ENCODE measurements around the gene FCHSD2. TPM values are rescaled to one million over a fixed set of nuclear protein-coding genes. Genes with fewer than 3 reads are reported as not detected.
A peak's percentile ranks its signal among the peaks of the same experiment; 100 is the strongest.
"Not testable (repeated sequence)": the region's sequence is repeated elsewhere in the genome, so short reads cannot be mapped to it uniquely, and the experiment has no call there.

The FCHSD2 gene
- polyA plus RNA-seq, 4 donors: 2.0 to 25.1 (median 7.9) TPM

DNA sequence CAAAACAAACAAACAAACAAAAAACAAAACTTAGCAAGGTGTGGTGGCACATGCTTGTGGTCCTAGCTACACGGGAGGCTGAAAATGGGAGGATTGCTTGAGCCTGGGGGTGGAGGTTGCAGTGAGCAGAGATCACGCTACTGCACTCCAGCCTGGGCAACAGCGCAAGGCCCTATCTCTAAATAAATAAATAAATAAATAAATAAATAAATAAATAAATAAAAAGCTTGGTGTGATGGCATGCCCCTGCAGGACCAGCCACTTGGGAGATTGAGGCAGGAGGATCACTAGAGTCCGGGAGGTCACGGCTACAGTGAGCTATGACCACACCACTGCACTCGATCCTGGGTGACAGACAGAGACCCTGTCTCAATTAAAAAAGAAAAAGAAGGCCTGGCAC, 339.3 kb downstream of the FCHSD2 start:
- H3K27me3 ChIP-seq (ENCODE audit: control insufficient read depth in 3 of 3, insufficient read depth in 3 of 3, low read length in 3 of 3): no peaks in the 10 kb centered on the region
- H3K9me3 ChIP-seq (ENCODE audit: control insufficient read depth in 2 of 2, insufficient read depth in 1 of 2, low read depth in 1 of 2, low read length in 1 of 2): no peaks in the 10 kb centered on the region
- FAIRE-seq (no peak), DNase-seq (no peak)
- 92 to 95% (median 93%) methylated on average over 6 of the region's 6 CpGs for WGBS, 3 donors
- no peaks in the 10 kb centered on the region for H3K4me1 ChIP-seq (ENCODE audit: control insufficient read depth in 3 of 3, insufficient read depth in 2 of 3, low read depth in 1 of 3, low read length in 2 of 3)
- H3K36me3 ChIP-seq (ENCODE audit: control insufficient read depth in 3 of 3, insufficient read depth in 2 of 3, low read depth in 1 of 3, low read length in 3 of 3): no peaks in the 10 kb centered on the region
- H3K4me3 ChIP-seq (ENCODE audit: low read depth in 1 of 3, low read length in 3 of 3): no peak overlapping the region
- no peak overlapping the region for H3K27ac ChIP-seq (ENCODE audit: low read depth in 1 of 3, low read length in 2 of 3)

DNA sequence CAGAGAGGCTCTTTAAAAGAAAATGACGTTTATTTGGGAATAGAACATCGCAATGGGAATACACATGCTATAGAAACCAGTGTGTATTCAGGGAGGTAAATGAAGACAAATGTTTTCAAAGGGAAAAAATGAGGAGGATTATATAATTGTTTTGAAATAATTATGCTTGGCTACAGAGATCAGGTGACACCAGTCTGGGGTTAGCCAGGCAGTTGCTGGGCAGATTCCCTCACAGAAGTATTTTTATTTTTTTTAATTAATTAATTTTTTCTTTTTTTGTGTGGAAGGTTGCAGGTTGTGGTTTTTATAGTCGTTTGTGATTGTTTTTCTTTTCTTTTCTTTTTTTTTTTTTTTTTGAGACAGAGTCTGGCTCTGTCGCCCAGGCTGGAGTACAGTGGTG, 342.7 kb downstream of the FCHSD2 start:
- H3K9me3 ChIP-seq (ENCODE audit: control insufficient read depth in 2 of 2, insufficient read depth in 1 of 2, low read depth in 1 of 2, low read length in 1 of 2): no peaks in the 10 kb centered on the region
- H3K4me3 ChIP-seq (ENCODE audit: low read depth in 1 of 3, low read length in 3 of 3): no peak overlapping the region
- peaks cover 0 to 2% (median 0%) of the 10 kb centered on the region in 3 donors for H3K4me1 ChIP-seq (ENCODE audit: control insufficient read depth in 3 of 3, insufficient read depth in 2 of 3, low read depth in 1 of 3, low read length in 2 of 3)
- DNase-seq: no peak
- FAIRE-seq: no peak
- no peaks in the 10 kb centered on the region for H3K36me3 ChIP-seq (ENCODE audit: control insufficient read depth in 3 of 3, insufficient read depth in 2 of 3, low read depth in 1 of 3, low read length in 3 of 3)
- 67 to 78% (median 75%) methylated on average over 4 of the region's 4 CpGs for WGBS, 3 donors
- H3K27ac ChIP-seq (ENCODE audit: low read depth in 1 of 3, low read length in 2 of 3): no peak overlapping the region
- H3K27me3 ChIP-seq (ENCODE audit: control insufficient read depth in 3 of 3, insufficient read depth in 3 of 3, low read length in 3 of 3): no peaks in the 10 kb centered on the region

DNA sequence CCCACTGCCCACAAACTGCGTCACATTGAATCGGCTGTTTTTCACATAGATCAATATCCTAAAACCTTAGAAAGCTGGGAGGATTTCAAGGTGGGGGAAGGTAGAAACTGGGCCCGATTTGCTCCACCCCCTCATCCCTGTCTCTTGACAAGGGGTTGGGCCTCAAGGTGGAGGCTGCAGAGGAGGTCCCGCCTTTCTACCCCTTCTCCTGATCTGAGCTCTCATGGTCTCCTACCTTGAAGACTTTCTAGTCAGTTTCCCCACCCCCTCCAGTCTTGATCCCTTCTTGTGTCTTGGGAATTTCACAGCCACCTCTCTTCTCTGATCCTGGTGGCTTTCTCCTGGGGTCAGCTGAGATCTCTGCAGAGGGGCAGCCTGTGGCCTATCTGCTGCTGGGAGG, 343.8 kb downstream of the FCHSD2 start:
- no peak for FAIRE-seq

DNA sequence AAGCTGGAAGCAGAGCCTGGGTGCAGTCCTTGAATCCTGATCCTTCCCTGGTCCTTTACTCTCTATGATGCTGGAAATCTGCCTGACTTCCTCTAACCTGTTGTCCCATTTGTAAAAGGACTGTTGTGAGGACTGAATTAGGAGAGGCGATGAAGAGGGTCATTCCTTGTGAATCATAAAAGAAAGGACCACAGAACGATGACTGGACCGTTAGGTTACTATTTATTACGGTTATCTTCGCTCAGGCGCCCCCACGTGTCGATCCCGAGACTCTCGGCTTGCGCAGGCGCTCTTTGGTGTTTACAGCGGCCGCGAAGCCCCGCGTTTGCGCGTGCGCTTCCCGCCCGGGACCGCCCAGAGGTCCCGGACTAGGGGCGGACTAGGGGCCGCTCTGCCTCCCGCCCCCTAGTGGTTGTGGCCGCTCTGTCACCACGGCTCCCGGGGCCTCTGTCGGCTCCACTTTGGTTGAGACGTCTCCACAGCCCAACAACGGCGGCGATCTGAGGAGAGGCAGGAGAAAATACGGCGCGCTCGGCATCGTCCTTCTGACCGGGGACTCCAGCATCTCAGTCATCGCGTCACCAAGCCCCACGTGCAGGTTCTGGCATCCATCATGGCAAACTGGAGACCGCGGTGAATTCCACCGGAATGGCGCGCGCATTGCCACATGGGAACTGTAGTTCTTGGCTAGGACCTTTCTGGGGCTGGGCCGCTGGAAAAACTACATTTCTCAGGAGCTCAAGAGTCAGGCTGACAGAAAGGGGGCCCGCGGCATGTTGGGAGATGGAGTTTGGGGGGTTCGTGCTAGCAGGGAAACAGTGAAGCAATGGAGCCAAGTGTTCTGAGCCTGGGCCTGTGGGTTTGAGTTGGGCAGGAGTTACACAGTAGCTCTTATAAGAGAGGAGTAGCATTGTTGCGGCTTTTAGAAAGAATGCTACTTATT, 348.4 kb downstream of the FCHSD2 start, which contains the start of gene STARD10:
TSS of gene STARD10 (minus strand) at position 623 of the 943 bp plus-strand sequence. CDS start 12,866 bp downstream, outside the sequence.
- DNase-seq: peak; percentile 97 to 98
- no peak for FAIRE-seq
- H3K27ac ChIP-seq (ENCODE audit: low read depth in 1 of 3, low read length in 2 of 3): peak within 1 kb of the TSS; percentile 69 to 95 (median 89)
- peaks cover 0 to 45% (median 0%) of the 10 kb centered on the region in 3 donors for H3K4me1 ChIP-seq (ENCODE audit: control insufficient read depth in 3 of 3, insufficient read depth in 2 of 3, low read depth in 1 of 3, low read length in 2 of 3)
- H3K27me3 ChIP-seq (ENCODE audit: control insufficient read depth in 3 of 3, insufficient read depth in 3 of 3, low read length in 3 of 3): no peaks in the 10 kb centered on the region
- WGBS, 3 donors: 2% methylated on average over 53 to 55 of the region's 55 CpGs
- H3K36me3 ChIP-seq (ENCODE audit: control insufficient read depth in 3 of 3, insufficient read depth in 2 of 3, low read depth in 1 of 3, low read length in 3 of 3): peaks cover 0 to 11% (median 0%) of the 10 kb centered on the region in 3 donors
- H3K9me3 ChIP-seq (ENCODE audit: control insufficient read depth in 2 of 2, insufficient read depth in 1 of 2, low read depth in 1 of 2, low read length in 1 of 2): no peaks in the 10 kb centered on the region
- peak within 1 kb of the TSS; percentile 27 to 71 (median 63) for H3K4me3 ChIP-seq (ENCODE audit: low read depth in 1 of 3, low read length in 3 of 3)

More for the DNA sequence above, 343.8 kb downstream of the FCHSD2 start:
- 78 to 86% (median 79%) methylated on average over 4 of the region's 4 CpGs for WGBS, 3 donors
- no peaks in the 10 kb centered on the region for H3K36me3 ChIP-seq (ENCODE audit: control insufficient read depth in 3 of 3, insufficient read depth in 2 of 3, low read depth in 1 of 3, low read length in 3 of 3)
- H3K27ac ChIP-seq (ENCODE audit: low read depth in 1 of 3, low read length in 2 of 3): no peak overlapping the region
- no peak for DNase-seq
- peaks cover 0 to 7% (median 0%) of the 10 kb centered on the region in 3 donors for H3K4me1 ChIP-seq (ENCODE audit: control insufficient read depth in 3 of 3, insufficient read depth in 2 of 3, low read depth in 1 of 3, low read length in 2 of 3)
- no peak overlapping the region for H3K4me3 ChIP-seq (ENCODE audit: low read depth in 1 of 3, low read length in 3 of 3)
- H3K27me3 ChIP-seq (ENCODE audit: control insufficient read depth in 3 of 3, insufficient read depth in 3 of 3, low read length in 3 of 3): no peaks in the 10 kb centered on the region
- no peaks in the 10 kb centered on the region for H3K9me3 ChIP-seq (ENCODE audit: control insufficient read depth in 2 of 2, insufficient read depth in 1 of 2, low read depth in 1 of 2, low read length in 1 of 2)

DNA sequence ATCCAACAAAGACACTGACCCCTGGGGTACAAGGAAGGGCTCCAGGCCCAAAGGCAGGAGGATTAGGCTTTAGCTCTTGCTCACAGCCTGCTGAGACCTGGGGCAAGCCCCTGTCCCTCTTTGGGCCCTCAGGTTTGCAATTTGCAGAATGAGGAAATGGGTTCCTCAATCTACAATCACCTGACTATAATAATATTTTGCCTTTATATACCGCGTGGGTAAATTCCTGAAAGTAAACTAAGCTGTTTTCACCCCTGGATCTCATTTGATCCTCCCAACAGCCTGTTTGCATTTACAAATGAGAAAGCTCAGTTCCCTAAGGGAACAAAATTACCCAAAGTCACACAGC, 349.1 kb downstream of the FCHSD2 start:
- no peak for FAIRE-seq
- DNase-seq: no peak
- WGBS, 3 donors: 55 to 73% (median 69%) methylated on average over 2 of the region's 2 CpGs
- Histone ChIP-seq H3K9me3 (ENCODE audit: control insufficient read depth in 2 of 2, insufficient read depth in 1 of 2, low read depth in 1 of 2, low read length in 1 of 2) (no peaks in the 10 kb centered on the region), H3K36me3 (ENCODE audit: control insufficient read depth in 3 of 3, insufficient read depth in 2 of 3, low read depth in 1 of 3, low read length in 3 of 3) (peaks cover 0 to 11% (median 0%) of the 10 kb centered on the region in 3 donors), H3K4me1 (ENCODE audit: control insufficient read depth in 3 of 3, insufficient read depth in 2 of 3, low read depth in 1 of 3, low read length in 2 of 3) (peaks cover 0 to 51% (median 0%) of the 10 kb centered on the region in 3 donors), H3K4me3 (ENCODE audit: low read depth in 1 of 3, low read length in 3 of 3) (no peak overlapping the region), H3K27me3 (ENCODE audit: control insufficient read depth in 3 of 3, insufficient read depth in 3 of 3, low read length in 3 of 3) (no peaks in the 10 kb centered on the region), H3K27ac (ENCODE audit: low read depth in 1 of 3, low read length in 2 of 3) (peak overlapping the region in 1 of 3 donors; percentile 95)

DNA sequence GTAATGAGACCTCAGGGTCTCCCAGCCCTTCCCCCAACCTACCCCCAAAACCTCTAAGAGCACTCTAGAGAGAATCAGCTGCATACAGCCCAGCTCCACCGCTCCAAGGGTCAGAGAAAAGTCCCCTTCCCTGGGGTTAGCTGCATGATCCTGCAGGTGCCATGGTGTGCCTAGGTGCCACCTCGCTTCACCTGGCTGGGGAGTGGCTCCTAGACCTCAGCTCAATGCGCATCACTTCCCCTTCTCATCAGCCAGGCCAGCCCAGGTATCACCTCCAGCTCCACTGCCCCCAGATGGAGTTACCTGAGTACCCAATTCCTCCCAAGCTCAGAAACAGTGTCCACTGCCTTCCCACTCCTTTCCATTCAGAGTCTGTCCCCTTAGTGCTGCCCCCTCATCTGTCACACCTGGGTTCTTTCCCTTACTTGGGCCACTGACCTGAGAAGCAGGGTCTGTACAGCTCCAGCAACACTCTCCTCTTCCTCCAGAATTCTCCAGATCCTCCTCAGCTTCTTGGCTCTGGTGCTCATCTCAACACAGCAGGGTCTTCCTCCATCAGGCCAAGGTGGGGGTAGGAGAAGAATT, 349.6 kb downstream of the FCHSD2 start:
- 84 to 94% (median 92%) methylated on average over 3 of the region's 3 CpGs for WGBS, 3 donors

DNA sequence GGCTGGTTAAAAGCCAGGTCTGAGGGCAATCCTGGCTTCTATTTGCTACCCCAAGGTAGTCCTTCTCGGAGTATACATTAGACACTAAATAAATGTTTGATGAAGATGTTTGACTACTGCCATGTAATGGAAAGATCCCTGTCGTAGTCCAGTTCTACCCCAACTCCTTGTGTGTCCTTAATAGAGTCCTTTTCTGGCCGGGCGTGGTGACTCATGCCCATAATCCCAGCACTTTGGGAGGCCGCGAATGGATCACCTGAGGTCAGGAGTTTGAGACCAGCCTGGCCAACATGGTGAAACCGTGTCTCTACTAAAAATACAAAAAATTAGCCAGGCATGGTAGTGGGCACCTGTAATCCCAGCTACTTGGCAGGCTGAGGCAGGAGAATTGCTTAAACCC, 350.9 kb downstream of the FCHSD2 start:
- FAIRE-seq; H3K27ac ChIP-seq (ENCODE audit: low read depth in 1 of 3, low read length in 2 of 3); DNase-seq; H3K9me3 ChIP-seq (ENCODE audit: control insufficient read depth in 2 of 2, insufficient read depth in 1 of 2, low read depth in 1 of 2, low read length in 1 of 2); H3K4me3 ChIP-seq (ENCODE audit: low read depth in 1 of 3, low read length in 3 of 3); H3K27me3 ChIP-seq (ENCODE audit: control insufficient read depth in 3 of 3, insufficient read depth in 3 of 3, low read length in 3 of 3): not testable (repeated sequence)
- 85 to 88% (median 86%) methylated on average over 7 of the region's 7 CpGs for WGBS, 3 donors
- H3K4me1 ChIP-seq (ENCODE audit: control insufficient read depth in 3 of 3, insufficient read depth in 2 of 3, low read depth in 1 of 3, low read length in 2 of 3): peaks cover 0 to 70% (median 6%) of the 10 kb centered on the region in 3 donors
- peaks cover 0 to 11% (median 0%) of the 10 kb centered on the region in 3 donors for H3K36me3 ChIP-seq (ENCODE audit: control insufficient read depth in 3 of 3, insufficient read depth in 2 of 3, low read depth in 1 of 3, low read length in 3 of 3)

More for the DNA sequence above, 349.6 kb downstream of the FCHSD2 start:
- Histone ChIP-seq H3K4me3 (ENCODE audit: low read depth in 1 of 3, low read length in 3 of 3) (no peak overlapping the region), H3K9me3 (ENCODE audit: control insufficient read depth in 2 of 2, insufficient read depth in 1 of 2, low read depth in 1 of 2, low read length in 1 of 2) (no peaks in the 10 kb centered on the region), H3K4me1 (ENCODE audit: control insufficient read depth in 3 of 3, insufficient read depth in 2 of 3, low read depth in 1 of 3, low read length in 2 of 3) (peaks cover 0 to 57% (median under 1%) of the 10 kb centered on the region in 3 donors), H3K27ac (ENCODE audit: low read depth in 1 of 3, low read length in 2 of 3) (no peak overlapping the region), H3K27me3 (ENCODE audit: control insufficient read depth in 3 of 3, insufficient read depth in 3 of 3, low read length in 3 of 3) (no peaks in the 10 kb centered on the region), H3K36me3 (ENCODE audit: control insufficient read depth in 3 of 3, insufficient read depth in 2 of 3, low read depth in 1 of 3, low read length in 3 of 3) (peaks cover 0 to 11% (median 0%) of the 10 kb centered on the region in 3 donors)
- FAIRE-seq (no peak), DNase-seq (no peak)

DNA sequence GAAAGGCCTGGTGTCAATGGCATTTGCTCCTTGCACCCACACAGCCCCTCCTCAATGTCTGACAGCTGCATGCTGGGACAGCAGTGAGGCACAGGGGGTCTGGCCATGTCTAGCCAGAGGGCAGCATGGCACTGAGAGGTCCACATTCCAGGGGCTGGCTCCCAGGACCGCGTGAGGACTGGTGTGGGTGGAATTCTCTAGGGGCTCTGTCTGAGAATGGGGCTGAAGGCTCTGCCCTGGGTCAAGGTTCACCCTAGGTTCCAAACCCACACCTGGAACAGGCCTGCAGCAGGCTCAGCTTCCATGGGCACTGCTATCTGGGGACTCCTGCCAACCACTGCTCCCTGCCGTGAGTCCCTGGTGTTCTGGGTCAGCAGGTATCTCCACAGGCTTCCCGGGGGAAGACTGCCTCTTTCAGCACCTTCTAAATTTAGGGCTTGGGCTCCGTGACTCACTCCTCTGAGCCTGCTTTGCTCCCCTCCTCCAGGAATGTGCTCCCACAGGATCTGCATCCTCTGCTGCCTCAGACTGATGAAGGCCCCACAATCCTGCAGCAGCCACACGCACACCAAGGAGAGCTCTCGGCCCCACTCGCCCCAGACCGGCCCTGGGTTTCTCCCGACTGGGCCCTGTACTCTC, 352.5 kb downstream of the FCHSD2 start:
- peak in 1 of 2 donors; percentile 49 for DNase-seq
- Histone ChIP-seq H3K27ac (ENCODE audit: low read depth in 1 of 3, low read length in 2 of 3) (peak overlapping the region in 1 of 3 donors; percentile 98), H3K4me1 (ENCODE audit: control insufficient read depth in 3 of 3, insufficient read depth in 2 of 3, low read depth in 1 of 3, low read length in 2 of 3) (peaks cover 0 to 85% (median 6%) of the 10 kb centered on the region in 3 donors)

More for the DNA sequence above, 352.5 kb downstream of the FCHSD2 start:
- Histone ChIP-seq H3K27me3 (ENCODE audit: control insufficient read depth in 3 of 3, insufficient read depth in 3 of 3, low read length in 3 of 3) (no peaks in the 10 kb centered on the region), H3K36me3 (ENCODE audit: control insufficient read depth in 3 of 3, insufficient read depth in 2 of 3, low read depth in 1 of 3, low read length in 3 of 3) (peaks cover 0 to 11% (median 0%) of the 10 kb centered on the region in 3 donors), H3K9me3 (ENCODE audit: control insufficient read depth in 2 of 2, insufficient read depth in 1 of 2, low read depth in 1 of 2, low read length in 1 of 2) (no peaks in the 10 kb centered on the region), H3K4me3 (ENCODE audit: low read depth in 1 of 3, low read length in 3 of 3) (no peak overlapping the region)
- 50 to 59% (median 52%) methylated on average over 10 of the region's 10 CpGs for WGBS, 3 donors
- FAIRE-seq: no peak
